ENCODE results near the gene CMBL.

DNA sequence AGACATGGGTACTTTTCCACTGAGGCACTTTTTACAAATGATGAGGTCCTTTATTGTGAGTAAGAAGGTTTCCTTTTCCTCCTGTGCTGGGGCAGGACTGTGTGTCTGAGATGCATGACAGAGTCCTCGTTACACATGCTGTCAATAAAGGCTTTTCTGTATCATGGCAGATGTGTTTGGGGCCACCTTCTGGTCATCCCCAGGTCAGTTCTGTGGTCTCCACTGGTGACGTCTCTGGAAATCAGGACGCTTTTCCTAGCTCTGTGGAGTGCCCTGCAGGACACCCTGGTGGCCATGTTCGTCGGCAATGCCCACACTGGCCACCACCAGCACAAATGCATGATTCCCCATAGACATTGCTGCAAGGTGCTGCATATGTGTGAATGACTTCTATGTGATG lies 2.8 kb downstream of the CMBL start:
- TF ChIP-seq POLR2AphosphoS5 (IDR thresholded peaks at IDR 0.05) (no peak), POLR2A (IDR thresholded peaks at IDR 0.05) (no peak)
- TF ChIP-seq, protein P1, sequence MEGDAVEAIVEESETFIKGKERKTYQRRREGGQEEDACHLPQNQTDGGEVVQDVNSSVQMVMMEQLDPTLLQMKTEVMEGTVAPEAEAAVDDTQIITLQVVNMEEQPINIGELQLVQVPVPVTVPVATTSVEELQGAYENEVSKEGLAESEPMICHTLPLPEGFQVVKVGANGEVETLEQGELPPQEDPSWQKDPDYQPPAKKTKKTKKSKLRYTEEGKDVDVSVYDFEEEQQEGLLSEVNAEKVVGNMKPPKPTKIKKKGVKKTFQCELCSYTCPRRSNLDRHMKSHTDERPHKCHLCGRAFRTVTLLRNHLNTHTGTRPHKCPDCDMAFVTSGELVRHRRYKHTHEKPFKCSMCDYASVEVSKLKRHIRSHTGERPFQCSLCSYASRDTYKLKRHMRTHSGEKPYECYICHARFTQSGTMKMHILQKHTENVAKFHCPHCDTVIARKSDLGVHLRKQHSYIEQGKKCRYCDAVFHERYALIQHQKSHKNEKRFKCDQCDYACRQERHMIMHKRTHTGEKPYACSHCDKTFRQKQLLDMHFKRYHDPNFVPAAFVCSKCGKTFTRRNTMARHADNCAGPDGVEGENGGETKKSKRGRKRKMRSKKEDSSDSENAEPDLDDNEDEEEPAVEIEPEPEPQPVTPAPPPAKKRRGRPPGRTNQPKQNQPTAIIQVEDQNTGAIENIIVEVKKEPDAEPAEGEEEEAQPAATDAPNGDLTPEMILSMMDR (IDR thresholded peaks at IDR 0.05) = no peak
